GM23248 (cell line): ENCODE results near the gene RBMS3. TPM values are rescaled to one million over a fixed set of nuclear protein-coding genes. Genes with fewer than 3 reads are reported as not detected.
A peak's percentile ranks its signal among the peaks of the same experiment; 100 is the strongest.

ENCODE experiments used
- DNase-seq: peaks from one replicate; pipeline ENCODE4 v3.0.0-alpha.2; 2015
- H2AFZ ChIP-seq: fragments of 200-600 bp; sonication (generic); 2 replicates; pipeline ENCODE4 v1.6.1; 2016; ENCODE audit warnings: antibody characterized with exemption
- H3F3A ChIP-seq: fragments of 200-600 bp; sonication (generic); 2 replicates; pipeline ENCODE4 v1.6.1; 2016; ENCODE audit warnings: mild to moderate bottlenecking, antibody characterized with exemption, mixed run types; ENCODE audit not compliant: insufficient read depth
- H3K27ac ChIP-seq: fragments of 200-600 bp; sonication (generic); 2 replicates; pipeline ENCODE4 v1.5.1; 2016; ENCODE audit warnings: mild to moderate bottlenecking
- H3K27me3 ChIP-seq: fragments of 200-600 bp; sonication (generic); replicated peaks from 2 replicates; pipeline ENCODE4 v1.6.1; 2016; ENCODE audit warnings: mild to moderate bottlenecking; ENCODE audit not compliant: insufficient read depth
- H3K36me3 ChIP-seq: fragments of 200-600 bp; sonication (generic); 2 replicates; pipeline ENCODE4 v1.6.1; 2016; ENCODE audit warnings: low read depth, mild to moderate bottlenecking
- H3K4me1 ChIP-seq: fragments of 200-600 bp; sonication (generic); 2 replicates; pipeline ENCODE4 v1.6.1; 2016; ENCODE audit warnings: mild to moderate bottlenecking; ENCODE audit not compliant: insufficient read depth
- H3K4me2 ChIP-seq: fragments of 200-600 bp; sonication (generic); one replicate; pipeline ENCODE4 v1.6.1; 2016; ENCODE audit warnings: mild to moderate bottlenecking; ENCODE audit not compliant: unreplicated experiment
- H3K4me3 ChIP-seq: fragments of 200-600 bp; sonication (generic); 2 replicates; pipeline ENCODE4 v1.5.1; 2016; ENCODE audit warnings: mild to moderate bottlenecking
- H3K79me2 ChIP-seq: fragments of 200-600 bp; sonication (generic); 2 replicates; pipeline ENCODE4 v1.6.1; 2016; ENCODE audit warnings: mild to moderate bottlenecking; ENCODE audit not compliant: insufficient read depth
- H3K9ac ChIP-seq: fragments of 200-600 bp; sonication (generic); 2 replicates; pipeline ENCODE4 v1.6.1; 2016; ENCODE audit warnings: mild to moderate bottlenecking
- H3K9me2 ChIP-seq: fragments of 200-600 bp; sonication (generic); 2 replicates; pipeline ENCODE4 v1.6.1; 2016; ENCODE audit warnings: mixed run types, mild to moderate bottlenecking, moderate library complexity; ENCODE audit not compliant: insufficient read depth
- H3K9me3 ChIP-seq: fragments of 200-600 bp; sonication (generic); one replicate; pipeline ENCODE4 v1.6.1; 2017; ENCODE audit warnings: low read depth
- H4K20me1 ChIP-seq: fragments of 200-600 bp; sonication (generic); 2 replicates; pipeline ENCODE4 v1.6.0; 2016; ENCODE audit not compliant: insufficient read depth
- EZH2 ChIP-seq: fragments of 200-600 bp; sonication (generic); IDR thresholded peaks from 2 replicates; pipeline ENCODE4 v1.6.1; 2018; ENCODE audit warnings: antibody characterized with exemption, mild to moderate bottlenecking; ENCODE audit not compliant: insufficient read depth, poor library complexity, severe bottlenecking
- EZH2phosphoT487 ChIP-seq: fragments of 200-600 bp; sonication (generic); IDR thresholded peaks from 2 replicates; pipeline ENCODE4 v1.6.1; 2018; ENCODE audit warnings: antibody characterized with exemption, moderate library complexity, mild to moderate bottlenecking, low read depth; ENCODE audit not compliant: insufficient read depth
- WGBS, 2 experiments: methylation state at CpG; one replicate each; pipeline ENCODE4 v1.1.6; 2015 to 2017; ENCODE audit warnings: low lambda C conversion rate in 2 of 2, low coverage in 1 of 2; ENCODE audit errors: missing lambda C conversion rate in 2 of 2; 5-methylcytosine and 5-hydroxymethylcytosine counted together
- in situ Hi-C: fragments of 300-500 bp; cut with MboI; formaldehyde crosslinking; loops from 2 replicates; pipeline ENCODE4 v1.15.0; 2020
- polyA plus RNA-seq: library from polyadenylated mRNA; unstranded; fragments of >200 nt; fragmentation: Nextera tagmentation; extraction: Ambion mirVana; gene quantifications from 2 replicates; pipeline ENCODE4 v1.2.1, GENCODE V29; 2016
- total RNA-seq: library from RNA; depleted of rRNA; stranded (reverse); fragments of >200 nt; shearing (Covaris generic); gene quantifications from 2 replicates; pipeline ENCODE4 v1.2.3, GENCODE V29; 2014

Gene RBMS3
- total and polyA plus RNA-seq, 2 experiments from 2014 or later = 40.0 to 94.3 TPM

DNA sequence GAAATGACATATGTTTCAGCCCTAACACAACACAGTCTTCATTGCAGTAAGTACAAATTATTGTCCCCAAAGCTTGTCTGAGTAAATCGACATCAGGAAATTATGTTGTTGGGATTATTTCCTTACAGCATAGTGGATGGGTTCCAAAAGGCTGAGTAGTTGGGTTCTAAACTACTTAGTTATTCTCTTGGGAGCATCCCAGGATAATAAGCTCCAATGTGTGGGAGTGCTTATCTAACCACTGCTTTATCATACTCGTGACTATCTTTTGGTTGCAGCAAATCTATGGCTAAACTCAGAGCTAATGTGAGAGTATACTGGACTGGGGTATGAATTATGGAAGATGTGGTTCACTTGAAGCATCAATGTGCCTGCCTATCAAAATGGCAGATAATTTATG lies 128.5 kb downstream of the RBMS3 start:
- in situ Hi-C loops = no loop called here
- Histone ChIP-seq H3K27ac (no peak overlapping the region), H2AFZ (no peak overlapping the region), H3K79me2 (peaks cover 93% of the 10 kb centered on the region), H3K36me3 (peaks cover 11% of the 10 kb centered on the region), H3K4me3 (no peak overlapping the region), H3K9ac (no peak overlapping the region), H3K4me2 (no peak overlapping the region), H3K9me2 (no peaks in the 10 kb centered on the region), H3K27me3 (no peaks in the 10 kb centered on the region), H3K9me3 (no peaks in the 10 kb centered on the region), H3K4me1 (peaks cover 19% of the 10 kb centered on the region; the same call in 1 of the 2 replicates), H4K20me1 (no peaks in the 10 kb centered on the region), H3F3A (peaks cover 14% of the 10 kb centered on the region)
- peak; percentile 65 for DNase-seq
- WGBS, 2 experiments = 30 to 32% methylated on average over 2 of the region's 2 CpGs
- TF ChIP-seq EZH2 (no peak), EZH2phosphoT487 (no peak)

DNA sequence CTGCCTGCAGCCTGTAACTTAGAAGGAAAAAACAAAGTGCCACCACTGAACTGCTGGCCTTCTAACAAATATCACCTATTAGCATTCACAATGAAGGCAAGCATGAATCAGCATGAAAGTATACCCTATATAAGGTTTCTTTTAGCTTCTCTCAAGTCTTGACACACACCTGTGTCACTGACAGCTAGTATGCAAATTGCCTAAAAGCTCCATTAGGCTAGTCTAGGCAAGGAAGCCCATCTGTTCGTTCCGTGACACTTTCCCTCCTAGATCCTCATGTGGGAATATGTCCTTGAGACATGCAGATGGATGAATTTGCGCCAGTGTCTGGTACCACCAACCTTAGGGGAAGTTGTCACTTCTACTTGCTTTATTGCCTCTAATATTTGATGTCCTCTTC lies 129.3 kb downstream of the RBMS3 start:
- WGBS, 2 experiments = 97 to 99% methylated on average over 3 of the region's 3 CpGs
- H3K9me3 ChIP-seq = no peaks in the 10 kb centered on the region
- no peaks in the 10 kb centered on the region for H4K20me1 ChIP-seq
- H2AFZ ChIP-seq = no peak overlapping the region
- H3K27ac ChIP-seq = no peak overlapping the region
- H3K27me3 ChIP-seq = no peaks in the 10 kb centered on the region
- H3K9me2 ChIP-seq = no peaks in the 10 kb centered on the region
- H3K4me2 ChIP-seq = no peak overlapping the region
- H3K9ac ChIP-seq = no peak overlapping the region
- no peak for TF ChIP-seq EZH2
- no peak for TF ChIP-seq EZH2phosphoT487
- H3F3A ChIP-seq = peaks cover 14% of the 10 kb centered on the region
- peaks cover 11% of the 10 kb centered on the region for H3K36me3 ChIP-seq
- H3K79me2 ChIP-seq = peaks cover 93% of the 10 kb centered on the region
- DNase-seq = no peak
- peaks cover 14% of the 10 kb centered on the region; the same call in 1 of the 2 replicates for H3K4me1 ChIP-seq
- H3K4me3 ChIP-seq = no peak overlapping the region
- in situ Hi-C loops = no loop called here

DNA sequence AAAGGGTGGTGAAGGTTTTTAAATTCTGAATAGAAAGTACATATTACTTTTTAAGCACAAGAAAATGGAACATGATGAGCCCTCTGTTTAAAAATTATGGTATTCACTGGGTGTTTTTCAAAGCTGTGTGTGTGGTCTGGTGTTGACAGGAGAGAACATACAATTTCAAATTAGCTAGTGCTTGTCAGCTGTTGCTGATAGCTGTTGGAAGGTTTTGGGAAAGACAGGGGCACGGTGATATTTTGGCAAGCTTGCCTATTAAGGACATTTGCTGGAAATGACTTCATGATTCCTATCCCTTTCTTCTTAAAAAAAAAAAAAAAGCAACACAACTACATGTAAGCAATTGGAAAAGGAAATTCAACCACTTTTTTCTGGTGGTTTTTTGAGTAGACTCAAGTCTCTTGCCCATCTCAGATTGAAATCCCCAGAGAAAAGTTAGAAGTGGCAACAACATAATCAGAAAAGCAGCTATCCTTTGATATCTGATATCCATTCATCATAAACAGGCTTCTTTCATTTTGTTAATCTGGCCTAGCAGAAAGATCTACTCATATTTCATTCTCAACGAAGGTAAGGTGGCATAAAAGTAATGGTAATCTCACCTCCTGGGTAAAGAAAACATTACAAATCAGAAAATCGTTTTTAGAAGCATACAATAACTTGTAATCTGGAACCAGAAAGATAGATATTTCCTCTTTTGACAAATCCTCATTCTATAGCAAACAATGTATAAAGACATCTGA lies 130.0 kb downstream of the RBMS3 start:
- in situ Hi-C loops = no loop called here
- Histone ChIP-seq H3F3A (peaks cover 14% of the 10 kb centered on the region), H4K20me1 (no peaks in the 10 kb centered on the region), H3K4me1 (peaks cover 12% of the 10 kb centered on the region; the same call in 1 of the 2 replicates), H3K27ac (no peak overlapping the region), H3K27me3 (no peaks in the 10 kb centered on the region), H3K4me2 (no peak overlapping the region), H3K4me3 (no peak overlapping the region), H3K9me2 (no peaks in the 10 kb centered on the region), H3K79me2 (peaks cover 93% of the 10 kb centered on the region), H2AFZ (no peak overlapping the region), H3K9me3 (no peaks in the 10 kb centered on the region), H3K36me3 (peaks cover 11% of the 10 kb centered on the region), H3K9ac (no peak overlapping the region)
- TF ChIP-seq EZH2 = no peak
- WGBS, 2 experiments = 60 to 66% methylated on average over 3 of the region's 3 CpGs
- DNase-seq = no peak

DNA sequence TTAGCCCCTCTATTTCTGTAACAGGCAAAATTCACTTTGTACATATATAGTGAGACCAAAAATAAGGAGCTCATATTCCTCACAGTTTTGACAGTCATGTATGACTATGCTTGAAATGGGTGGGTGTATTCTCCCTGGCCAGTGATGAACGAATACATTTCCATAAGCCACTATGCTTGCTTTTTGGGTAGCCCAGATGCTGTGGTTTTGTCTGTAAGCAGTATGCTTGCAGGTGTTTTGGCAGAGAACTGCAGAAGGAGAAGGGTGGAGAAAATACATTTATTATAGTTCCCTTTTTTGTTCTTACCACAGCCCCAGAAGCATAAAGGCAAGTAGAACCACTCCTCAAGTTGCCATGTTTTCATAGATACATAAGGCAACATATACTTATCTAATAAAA lies 131.2 kb downstream of the RBMS3 start:
- H3K27me3 ChIP-seq = no peaks in the 10 kb centered on the region
- H2AFZ ChIP-seq = no peak overlapping the region
- in situ Hi-C loops = no loop called here
- no peak overlapping the region for H3K4me3 ChIP-seq
- no peak overlapping the region for H3K9ac ChIP-seq
- peaks cover 91% of the 10 kb centered on the region for H3K79me2 ChIP-seq
- WGBS, 2 experiments = 96 to 100% methylated on average over 1 of the region's 1 CpG
- no peaks in the 10 kb centered on the region for H3K9me2 ChIP-seq
- no peak for DNase-seq
- H3K9me3 ChIP-seq = no peaks in the 10 kb centered on the region
- H3K36me3 ChIP-seq = peaks cover 11% of the 10 kb centered on the region
- H3F3A ChIP-seq = peaks cover 14% of the 10 kb centered on the region
- H4K20me1 ChIP-seq = no peaks in the 10 kb centered on the region
- no peak overlapping the region for H3K27ac ChIP-seq
- TF ChIP-seq EZH2phosphoT487 = no peak
- no peak for TF ChIP-seq EZH2
- no peak overlapping the region for H3K4me2 ChIP-seq
- H3K4me1 ChIP-seq = peaks cover 16% of the 10 kb centered on the region; the same call in 1 of the 2 replicates
